Smooth muscle cell (in vitro differentiated cells): ENCODE results near the gene DSCAML1. TPM values are rescaled to one million over a fixed set of nuclear protein-coding genes. Genes with fewer than 3 reads are reported as not detected.

Source experiments
- DNase-seq: peaks from one replicate; lab custom pipeline; 2025; ENCODE audit not compliant: unreplicated experiment; lab: John Stamatoyannopoulos, UW
- H2AFZ ChIP-seq: fragments of 200-600 bp; sonication (generic); 2 replicates; pipeline ENCODE4 v1.6.0; 2016; ENCODE audit warnings: antibody characterized with exemption, low read depth, mild to moderate bottlenecking
- H3F3A ChIP-seq: fragments of 200-600 bp; sonication (generic); 2 replicates; pipeline ENCODE4 v1.6.0; 2017; ENCODE audit warnings: antibody characterized with exemption, low read depth
- H3K27ac ChIP-seq: fragments of 200-600 bp; sonication (generic); 2 replicates; pipeline ENCODE4 v1.5.1; 2016; ENCODE audit warnings: low read depth, mild to moderate bottlenecking
- H3K27me3 ChIP-seq: fragments of 200-600 bp; sonication (generic); 2 replicates; pipeline ENCODE4 v1.6.1; 2016; ENCODE audit warnings: low read depth, mild to moderate bottlenecking
- H3K36me3 ChIP-seq: fragments of 200-600 bp; sonication (generic); 2 replicates; pipeline ENCODE4 v1.5.1; 2016; ENCODE audit warnings: low read depth
- H3K4me1 ChIP-seq: fragments of 200-600 bp; sonication (generic); 2 replicates; pipeline ENCODE4 v1.5.1; 2016; ENCODE audit warnings: low read depth
- H3K4me2 ChIP-seq: fragments of 200-600 bp; sonication (generic); 2 replicates; pipeline ENCODE4 v1.6.0; 2016; ENCODE audit warnings: mild to moderate bottlenecking
- H3K4me3 ChIP-seq: fragments of 200-600 bp; sonication (generic); 2 replicates; pipeline ENCODE4 v1.5.1; 2016; ENCODE audit warnings: mild to moderate bottlenecking
- H3K79me2 ChIP-seq: fragments of 200-600 bp; sonication (generic); 2 replicates; pipeline ENCODE4 v1.6.0; 2016; ENCODE audit warnings: low read depth, mild to moderate bottlenecking
- H3K9ac ChIP-seq: fragments of 200-600 bp; sonication (generic); 2 replicates; pipeline ENCODE4 v1.6.0; 2016; ENCODE audit warnings: low read depth
- H3K9me3 ChIP-seq: fragments of 200-600 bp; sonication (generic); replicated peaks from 2 replicates; pipeline ENCODE4 v1.5.1; 2016; ENCODE audit warnings: low read depth
- H4K20me1 ChIP-seq: fragments of 200-600 bp; sonication (generic); 2 replicates; pipeline ENCODE4 v1.6.0; 2016; ENCODE audit warnings: low read depth
- CTCF ChIP-seq: fragments of 200-600 bp; sonication (generic); IDR thresholded peaks from 2 replicates; pipeline ENCODE4 v1.5.1; 2017; ENCODE audit warnings: borderline replicate concordance, mild to moderate bottlenecking, antibody characterized with exemption; ENCODE audit not compliant: insufficient read depth, poor library complexity, severe bottlenecking
- WGBS: methylation state at CpG from one replicate; pipeline ENCODE4 v1.1.7; 2016; ENCODE audit warnings: low lambda C conversion rate; 5-methylcytosine and 5-hydroxymethylcytosine counted together
- polyA plus RNA-seq: library from polyadenylated mRNA; unstranded; fragments of >200 nt; fragmentation: Nextera tagmentation; extraction: Ambion mirVana; gene quantifications from 2 replicates; pipeline ENCODE4 v1.2.1, GENCODE V29; 2016
- total RNA-seq: library from RNA; depleted of rRNA; stranded (reverse); fragments of >200 nt; gene quantifications from 2 replicates; pipeline ENCODE4 v1.2.3, GENCODE V29; 2014

DSCAML1 gene
- total and polyA plus RNA-seq, 2 experiments from 2014 or later, result 0.22 TPM; not detected in 1

- H3K79me2 ChIP-seq, result no peaks in the 10 kb centered on the region
- no peaks in the 10 kb centered on the region for H4K20me1 ChIP-seq
- no peak overlapping the region for H2AFZ ChIP-seq
- H3K36me3 ChIP-seq, result no peaks in the 10 kb centered on the region
- 63% methylated on average over 10 of the region's 10 CpGs for WGBS
- H3K9ac ChIP-seq, result no peak overlapping the region
- H3F3A ChIP-seq, result peaks cover 9% of the 10 kb centered on the region
- no peak overlapping the region for H3K4me2 ChIP-seq
- no peak overlapping the region for H3K4me3 ChIP-seq
- no peaks in the 10 kb centered on the region for H3K9me3 ChIP-seq
- peaks cover 28% of the 10 kb centered on the region for H3K4me1 ChIP-seq
- no peaks in the 10 kb centered on the region for H3K27me3 ChIP-seq
- TF ChIP-seq CTCF, result peak; percentile 63
- peak; percentile 19 for DNase-seq
- no peak overlapping the region for H3K27ac ChIP-seq
Measured at GRCh38 chr11:117819096-117820040, 22.4 kb upstream of the DSCAML1 start.

GRCh38 chr11:117818041-117818873 is 21.2 kb upstream of the DSCAML1 start:
- no peak for TF ChIP-seq CTCF
- Histone ChIP-seq H4K20me1 (no peaks in the 10 kb centered on the region), H3K36me3 (no peaks in the 10 kb centered on the region), H3K27me3 (no peaks in the 10 kb centered on the region), H3K9me3 (no peaks in the 10 kb centered on the region), H3K4me2 (no peak overlapping the region), H3F3A (peaks cover 9% of the 10 kb centered on the region), H3K79me2 (no peaks in the 10 kb centered on the region), H3K4me3 (no peak overlapping the region), H3K9ac (no peak overlapping the region), H3K4me1 (peaks cover 28% of the 10 kb centered on the region), H2AFZ (no peak overlapping the region), H3K27ac (peak overlapping the region; percentile 35)
- 66% methylated on average over 9 of the region's 9 CpGs for WGBS
- no peak for DNase-seq

GRCh38 chr11:117817368-117818040 is 20.5 kb upstream of the DSCAML1 start:
- WGBS, result 10% methylated on average over 19 of the region's 19 CpGs
- peak overlapping the region; percentile 23 for H3K4me3 ChIP-seq
- H3K27ac ChIP-seq, result peak overlapping the region; percentile 35
- H3K4me2 ChIP-seq, result peak overlapping the region; percentile 82
- no peaks in the 10 kb centered on the region for H3K27me3 ChIP-seq
- H4K20me1 ChIP-seq, result no peaks in the 10 kb centered on the region
- H2AFZ ChIP-seq, result peak overlapping the region; percentile 72
- peaks cover 28% of the 10 kb centered on the region for H3K4me1 ChIP-seq
- peak; percentile 100 for TF ChIP-seq CTCF
- peaks cover 9% of the 10 kb centered on the region for H3F3A ChIP-seq
- peak; percentile 85 for DNase-seq
- H3K79me2 ChIP-seq, result no peaks in the 10 kb centered on the region
- no peaks in the 10 kb centered on the region for H3K9me3 ChIP-seq
- no peaks in the 10 kb centered on the region for H3K36me3 ChIP-seq
- no peak overlapping the region for H3K9ac ChIP-seq
